ENCODE data around the gene RAB5A. TPM values are rescaled to one million over a fixed set of nuclear protein-coding genes. Genes with fewer than 3 reads are reported as not detected.
"Not testable (repeated sequence)": the region's sequence is repeated elsewhere in the genome, so short reads cannot be mapped to it uniquely, and the experiment has no call there.

The RAB5A gene
- total RNA-seq, 1 donor, result 69.1 TPM

- no peaks in the 10 kb centered on the region for H3K4me1 ChIP-seq (ENCODE audit: insufficient read depth, low read length)
- H3K36me3 ChIP-seq (ENCODE audit: insufficient read depth, low read length), result peaks cover 44% of the 10 kb centered on the region
- H3K27me3 ChIP-seq (ENCODE audit: insufficient read depth, low read length), result no peaks in the 10 kb centered on the region
- H3K4me3 ChIP-seq (ENCODE audit: insufficient read depth, low read length), result no peak overlapping the region
- H3K4me2 ChIP-seq (ENCODE audit: insufficient read depth, low read length), result no peak overlapping the region
- peaks cover 49% of the 10 kb centered on the region for H4K20me1 ChIP-seq (ENCODE audit: insufficient read depth, low read length)
- H3K27ac ChIP-seq (ENCODE audit: low read depth, low read length), result no peak overlapping the region
- H3K9me3 ChIP-seq (ENCODE audit: low read depth, low read length), result no peaks in the 10 kb centered on the region
- peaks cover 99% of the 10 kb centered on the region for H3K79me2 ChIP-seq (ENCODE audit: insufficient read depth, low read length)
- H2AFZ ChIP-seq (ENCODE audit: low read length), result no peak overlapping the region
- TF ChIP-seq CTCF (IDR thresholded peaks at IDR 0.05; ENCODE audit: extremely low read depth, low read depth, low read length), result no peak
- DNase-seq (ENCODE audit: insufficient read length, low spot score, missing footprints), result no peak
Observed at GRCh38 chr3:19954676-19955075, 7.8 kb downstream of the RAB5A start.

- H3K27me3 ChIP-seq (ENCODE audit: insufficient read depth, low read length); H3K4me1 ChIP-seq (ENCODE audit: insufficient read depth, low read length); H3K4me3 ChIP-seq (ENCODE audit: insufficient read depth, low read length); H2AFZ ChIP-seq (ENCODE audit: low read length); H3K4me2 ChIP-seq (ENCODE audit: insufficient read depth, low read length); H3K27ac ChIP-seq (ENCODE audit: low read depth, low read length); DNase-seq (ENCODE audit: insufficient read length, low spot score, missing footprints); H3K9me3 ChIP-seq (ENCODE audit: low read depth, low read length): not testable (repeated sequence)
- peaks cover 50% of the 10 kb centered on the region for H4K20me1 ChIP-seq (ENCODE audit: insufficient read depth, low read length)
- H3K36me3 ChIP-seq (ENCODE audit: insufficient read depth, low read length), result peaks cover 34% of the 10 kb centered on the region
- H3K79me2 ChIP-seq (ENCODE audit: insufficient read depth, low read length), result peaks cover 99% of the 10 kb centered on the region
Observed at GRCh38 chr3:19957354-19957753, 10.5 kb downstream of the RAB5A start.

- H4K20me1 ChIP-seq (ENCODE audit: insufficient read depth, low read length), result peaks cover 45% of the 10 kb centered on the region
- no peak overlapping the region for H3K4me2 ChIP-seq (ENCODE audit: insufficient read depth, low read length)
- H3K36me3 ChIP-seq (ENCODE audit: insufficient read depth, low read length), result peaks cover 23% of the 10 kb centered on the region
- H3K4me1 ChIP-seq (ENCODE audit: insufficient read depth, low read length), result no peaks in the 10 kb centered on the region
- no peak overlapping the region for H2AFZ ChIP-seq (ENCODE audit: low read length)
- no peak overlapping the region for H3K4me3 ChIP-seq (ENCODE audit: insufficient read depth, low read length)
- H3K9me3 ChIP-seq (ENCODE audit: low read depth, low read length), result no peaks in the 10 kb centered on the region
- H3K27ac ChIP-seq (ENCODE audit: low read depth, low read length), result no peak overlapping the region
- no peak for DNase-seq (ENCODE audit: insufficient read length, low spot score, missing footprints)
- no peak for TF ChIP-seq CTCF (IDR thresholded peaks at IDR 0.05; ENCODE audit: extremely low read depth, low read depth, low read length)
- peaks cover 98% of the 10 kb centered on the region for H3K79me2 ChIP-seq (ENCODE audit: insufficient read depth, low read length)
- no peaks in the 10 kb centered on the region for H3K27me3 ChIP-seq (ENCODE audit: insufficient read depth, low read length)
Observed at GRCh38 chr3:19959505-19959904, 12.6 kb downstream of the RAB5A start.

DNA sequence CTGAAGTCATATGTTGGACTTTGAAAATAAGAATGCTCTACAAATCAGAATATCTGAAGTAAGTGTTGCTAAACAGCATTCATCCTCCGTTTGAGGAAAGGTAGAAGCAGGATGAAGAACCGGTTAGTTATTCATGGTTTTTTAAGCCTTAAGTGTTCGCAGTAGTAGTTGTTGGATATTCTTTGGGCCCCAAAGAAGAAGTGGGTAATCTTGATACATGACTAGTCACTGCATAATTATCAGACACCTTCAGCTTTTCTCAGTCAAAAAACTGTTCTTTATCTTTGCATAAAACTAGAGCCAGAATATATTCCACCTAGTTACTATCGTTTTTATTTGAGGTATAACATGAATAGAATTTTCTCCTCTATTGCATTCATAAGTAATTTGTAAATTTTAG, 13.8 kb downstream of the RAB5A start:
- Histone ChIP-seq H3K79me2 (ENCODE audit: insufficient read depth, low read length) (peaks cover 98% of the 10 kb centered on the region), H3K27ac (ENCODE audit: low read depth, low read length) (no peak overlapping the region), H3K36me3 (ENCODE audit: insufficient read depth, low read length) (peaks cover 12% of the 10 kb centered on the region), H4K20me1 (ENCODE audit: insufficient read depth, low read length) (peaks cover 42% of the 10 kb centered on the region), H3K4me3 (ENCODE audit: insufficient read depth, low read length) (no peak overlapping the region), H3K4me2 (ENCODE audit: insufficient read depth, low read length) (no peak overlapping the region), H3K4me1 (ENCODE audit: insufficient read depth, low read length) (no peaks in the 10 kb centered on the region), H3K27me3 (ENCODE audit: insufficient read depth, low read length) (no peaks in the 10 kb centered on the region), H2AFZ (ENCODE audit: low read length) (no peak overlapping the region), H3K9me3 (ENCODE audit: low read depth, low read length) (no peaks in the 10 kb centered on the region)
- TF ChIP-seq CTCF (IDR thresholded peaks at IDR 0.05; ENCODE audit: extremely low read depth, low read depth, low read length), result no peak
- DNase-seq (ENCODE audit: insufficient read length, low spot score, missing footprints), result no peak

Data from osteoblast (primary cell).